WTC11 (cell line): ENCODE measurements around the gene RBP5.

ENCODE experiments used
- ATF2 ChIP-seq: sonication (generic); formaldehyde crosslinking; IDR thresholded peaks from 2 replicates; pipeline ENCODE4 v1.8.1; 2022; ENCODE audit warnings: low read depth, missing genetic modification reagents, borderline replicate concordance
- ATF3 ChIP-seq: sonication (generic); formaldehyde crosslinking; conservative IDR thresholded peaks from 2 replicates; pipeline ENCODE4 v1.8.1; 2022; ENCODE audit warnings: mild to moderate bottlenecking, missing genetic modification reagents
- CDX4 ChIP-seq: fragments of 250-450 bp; sonication (Bioruptor Pico); IDR thresholded peaks from 2 replicates; pipeline ENCODE4 v1.9.0; 2021; ENCODE audit warnings: moderate library complexity, mild to moderate bottlenecking, inconsistent platforms, borderline replicate concordance
- CTCF ChIP-seq: fragments of 200-600 bp; IDR thresholded peaks from 2 replicates; pipeline ENCODE4 v1.8.0; 2022; ENCODE audit warnings: antibody characterized with exemption
- ESRRA ChIP-seq: sonication (generic); formaldehyde crosslinking; IDR thresholded peaks from 2 replicates; pipeline ENCODE4 v1.8.1; 2022; ENCODE audit warnings: mild to moderate bottlenecking, missing genetic modification reagents, borderline replicate concordance
- FOXJ3 ChIP-seq: sonication (generic); formaldehyde crosslinking; IDR thresholded peaks from 2 replicates; pipeline ENCODE4 v1.9.0; 2021; ENCODE audit warnings: missing genetic modification reagents, mild to moderate bottlenecking, borderline replicate concordance
- HMGXB4 ChIP-seq: sonication (generic); formaldehyde crosslinking; IDR thresholded peaks from 2 replicates; pipeline ENCODE4 v1.8.1; 2023; ENCODE audit warnings: mild to moderate bottlenecking, moderate library complexity, missing genetic modification reagents
- NFYB ChIP-seq: sonication (generic); formaldehyde crosslinking; conservative IDR thresholded peaks from 2 replicates; pipeline ENCODE4 v1.8.0; 2022; ENCODE audit warnings: low read depth, missing genetic modification reagents
- NR2C2 ChIP-seq: sonication (generic); formaldehyde crosslinking; IDR thresholded peaks from 2 replicates; pipeline ENCODE4 v1.8.0; 2022; ENCODE audit warnings: mild to moderate bottlenecking, missing genetic modification reagents
- PREB ChIP-seq: sonication (generic); formaldehyde crosslinking; IDR thresholded peaks from 2 replicates; pipeline ENCODE4 v1.8.1; 2022; ENCODE audit warnings: mild to moderate bottlenecking, missing genetic modification reagents, moderate library complexity, borderline replicate concordance
- STAT6 ChIP-seq: sonication (generic); formaldehyde crosslinking; conservative IDR thresholded peaks from 2 replicates; pipeline ENCODE4 v1.8.1; 2023; ENCODE audit warnings: mild to moderate bottlenecking, low read depth, missing genetic modification reagents, moderate library complexity
- ZNF317 ChIP-seq: sonication (generic); formaldehyde crosslinking; IDR thresholded peaks from 2 replicates; pipeline ENCODE4 v1.8.1; 2023; ENCODE audit warnings: low read depth, mild to moderate bottlenecking, moderate library complexity, missing genetic modification reagents, borderline replicate concordance

- TF ChIP-seq FOXJ3 (CRISPR knock-in tag) (no peak), ATF2 (CRISPR knock-in tag) (no peak), CDX4 (CRISPR knock-in tag) (no peak), NR2C2 (CRISPR knock-in tag) (no peak), CTCF (no peak), PREB (CRISPR knock-in tag) (no peak), ATF3 (CRISPR knock-in tag) (no peak), ESRRA (CRISPR knock-in tag) (no peak), HMGXB4 (CRISPR knock-in tag) (no peak), NFYB (no peak), ZNF317 (CRISPR knock-in tag) (no peak), STAT6 (CRISPR knock-in tag) (no peak)
Measured at GRCh38 chr12:7112041-7112440, 16.6 kb downstream of the RBP5 start.
